NCI-H146 treated with DMSO at 0.1 percent for 48 hours (cell line): ENCODE data around the gene UBE2E3.
"Not testable (repeated sequence)": the region's sequence is repeated elsewhere in the genome, so short reads cannot be mapped to it uniquely, and the experiment has no call there.

ENCODE experiments used
- DNase-seq: peaks from one replicate; lab custom pipeline; 2025; ENCODE audit not compliant: unreplicated experiment; lab: John Stamatoyannopoulos, UW

Gene UBE2E3

DNA sequence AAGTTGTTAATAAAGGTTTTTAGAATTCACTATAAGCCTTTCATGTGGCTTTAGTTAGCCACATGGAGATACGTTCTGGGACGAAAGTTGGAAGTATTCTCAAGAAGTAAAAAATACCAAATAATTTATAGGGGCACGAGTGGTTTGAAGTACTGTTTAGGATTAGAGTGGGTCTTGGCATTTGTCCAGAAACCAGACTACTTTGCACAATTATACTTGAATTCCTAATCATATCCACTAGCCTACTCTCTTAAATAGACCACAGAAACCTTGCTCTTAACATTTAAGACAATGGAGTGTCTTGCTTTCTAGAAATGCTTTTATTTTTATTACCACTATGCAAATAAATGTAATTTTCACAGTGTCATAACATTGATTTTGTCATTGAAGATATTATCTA, 44.6 kb downstream of the UBE2E3 start:
- DNase-seq = no peak

DNA sequence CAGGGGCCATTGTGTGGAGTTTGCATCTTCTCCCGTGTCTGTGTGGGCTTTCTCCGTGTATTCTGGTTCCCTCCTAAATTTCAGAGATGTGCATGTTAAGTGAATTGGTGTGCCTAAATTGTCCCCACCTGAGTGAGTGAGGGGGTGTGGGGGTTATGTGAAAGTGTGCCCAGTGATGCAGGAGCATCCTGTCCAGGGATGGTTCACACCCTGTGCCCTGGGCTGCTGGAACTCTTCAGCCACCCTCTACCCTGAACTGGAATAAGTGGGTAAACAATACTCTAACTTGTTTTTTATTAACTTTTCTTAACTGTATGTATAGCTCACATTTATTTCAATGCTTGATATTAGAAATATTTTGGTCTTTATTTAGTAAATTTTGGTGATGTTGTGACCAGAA, 56.0 kb downstream of the UBE2E3 start:
- DNase-seq = no peak

- DNase-seq = no peak
Measured at GRCh38 chr2:181036848-181037603, 56.6 kb downstream of the UBE2E3 start.

- no peak for DNase-seq
Measured at GRCh38 chr2:181037922-181038321, 57.5 kb downstream of the UBE2E3 start.

DNA sequence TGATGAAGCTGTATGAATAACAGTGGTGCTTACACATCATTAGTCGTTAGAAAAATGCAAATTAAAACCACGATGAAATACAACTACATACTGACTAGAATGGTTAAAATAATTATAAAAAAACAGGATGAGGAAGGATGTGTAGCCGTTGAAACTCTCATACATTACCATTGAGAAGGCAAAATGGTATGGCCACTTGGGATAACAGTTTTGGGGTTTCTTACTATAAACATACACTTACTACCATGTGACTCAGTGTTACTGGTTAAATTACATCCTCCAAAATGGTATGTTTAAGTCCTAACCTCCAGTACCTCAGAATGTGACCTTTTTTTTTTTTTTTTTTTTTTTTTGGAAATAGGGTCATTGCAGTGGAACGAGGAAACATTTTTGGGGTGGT, 58.4 kb downstream of the UBE2E3 start:
- DNase-seq = no peak

- not testable (repeated sequence) for DNase-seq
Measured at GRCh38 chr2:181040839-181041238, 60.4 kb downstream of the UBE2E3 start.

- DNase-seq = no peak
Measured at GRCh38 chr2:181041661-181042060, 61.3 kb downstream of the UBE2E3 start.

- no peak for DNase-seq
Measured at GRCh38 chr2:181042706-181043105, 62.3 kb downstream of the UBE2E3 start.

GRCh38 chr2:181046833-181047232, 66.4 kb downstream of the UBE2E3 start:
- no peak for DNase-seq

GRCh38 chr2:181047829-181048228, 67.4 kb downstream of the UBE2E3 start:
- DNase-seq = no peak

DNA sequence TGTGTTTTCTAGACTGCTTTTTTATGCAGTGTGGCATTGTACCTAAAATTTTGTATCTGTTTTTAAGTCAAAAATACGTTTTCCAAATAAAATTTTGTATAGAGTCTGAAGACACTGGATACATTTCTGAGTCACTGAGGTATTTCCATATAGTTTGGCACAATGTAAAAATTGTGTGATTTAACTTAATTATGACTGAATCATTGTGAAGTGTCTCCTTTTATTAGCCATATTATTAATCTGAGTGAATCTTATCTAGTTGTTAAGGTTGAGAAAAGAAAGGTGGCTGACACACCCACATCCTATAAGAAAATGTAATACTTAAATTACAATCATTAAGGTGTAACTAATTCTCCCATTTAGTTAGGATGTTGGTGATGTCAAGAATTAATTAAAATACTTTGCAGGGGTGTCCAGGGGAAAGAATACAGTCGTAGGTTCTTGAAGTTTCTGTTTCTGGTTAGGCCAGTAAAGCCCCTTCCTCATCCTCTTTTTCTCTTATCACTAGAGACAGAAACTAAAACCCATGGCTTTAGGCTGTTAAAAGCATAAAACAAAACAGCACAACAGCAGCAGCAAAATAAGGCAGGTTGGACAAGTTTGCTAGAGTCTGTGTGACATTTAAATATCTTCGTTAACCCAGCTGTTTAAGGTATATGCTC, 71.6 kb downstream of the UBE2E3 start:
- no peak for DNase-seq

- DNase-seq = no peak
Measured at GRCh38 chr2:181052523-181052891, 72.1 kb downstream of the UBE2E3 start.

- no peak for DNase-seq
Measured at GRCh38 chr2:181054256-181054655, 73.9 kb downstream of the UBE2E3 start.

DNA sequence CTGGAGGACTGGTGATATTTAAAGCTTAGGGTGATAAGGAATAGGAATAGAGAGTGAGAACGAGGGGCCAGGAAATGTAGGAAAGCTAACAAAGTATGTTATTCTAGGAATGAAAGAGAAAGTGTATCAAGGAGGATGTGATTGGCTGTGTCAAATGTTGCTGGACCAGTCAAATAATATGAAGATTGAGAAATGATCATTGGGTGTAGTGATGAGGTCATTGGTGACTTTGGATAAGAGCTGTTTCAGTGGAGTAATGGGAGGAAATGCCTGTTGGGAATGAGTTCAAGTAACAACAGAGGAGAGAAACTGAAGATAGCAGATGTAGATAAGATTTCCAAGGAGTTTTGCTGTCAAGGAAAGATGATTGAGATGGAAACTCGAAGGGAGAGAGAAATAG, 74.4 kb downstream of the UBE2E3 start:
- DNase-seq = no peak

DNA sequence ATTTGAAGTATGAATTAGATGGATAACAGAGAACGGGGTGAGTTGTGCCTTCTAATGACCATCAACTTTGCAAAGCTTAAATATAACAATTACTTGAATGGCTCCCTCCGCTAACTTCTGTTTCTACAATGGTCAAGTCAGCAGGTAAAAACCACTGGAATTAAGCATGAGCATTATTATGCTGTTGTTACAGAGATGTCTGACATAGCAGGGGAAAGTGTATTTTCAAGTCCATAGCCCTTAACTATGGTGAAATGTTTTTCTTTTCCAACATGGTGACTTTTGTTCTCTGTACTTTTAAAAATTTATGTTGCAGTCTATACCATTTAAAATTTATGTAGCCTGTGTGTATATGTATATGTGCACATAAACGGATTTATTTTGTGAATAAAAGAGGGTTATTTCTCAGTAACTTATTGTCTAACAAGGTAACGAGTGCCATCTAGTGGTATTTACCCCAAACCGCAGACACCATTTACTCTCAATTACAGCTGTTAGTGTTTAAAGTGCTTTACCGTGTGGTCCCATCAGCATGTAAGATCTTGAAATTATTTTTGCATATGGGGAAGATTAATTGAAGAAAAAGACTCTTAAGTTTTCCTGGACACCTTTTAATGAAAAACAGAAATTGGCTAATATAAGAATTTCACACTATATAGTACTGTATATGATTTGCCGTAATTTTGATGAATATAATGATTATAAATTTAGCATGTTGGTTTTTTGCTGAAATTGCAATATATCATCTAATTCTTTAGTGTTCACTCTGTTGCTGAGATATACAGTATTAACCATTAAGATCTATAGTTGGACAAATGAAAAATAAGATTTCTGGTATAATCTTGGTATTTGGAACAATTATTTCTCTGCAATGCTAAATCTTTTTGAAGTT, 78.2 kb downstream of the UBE2E3 start:
- no peak for DNase-seq

DNA sequence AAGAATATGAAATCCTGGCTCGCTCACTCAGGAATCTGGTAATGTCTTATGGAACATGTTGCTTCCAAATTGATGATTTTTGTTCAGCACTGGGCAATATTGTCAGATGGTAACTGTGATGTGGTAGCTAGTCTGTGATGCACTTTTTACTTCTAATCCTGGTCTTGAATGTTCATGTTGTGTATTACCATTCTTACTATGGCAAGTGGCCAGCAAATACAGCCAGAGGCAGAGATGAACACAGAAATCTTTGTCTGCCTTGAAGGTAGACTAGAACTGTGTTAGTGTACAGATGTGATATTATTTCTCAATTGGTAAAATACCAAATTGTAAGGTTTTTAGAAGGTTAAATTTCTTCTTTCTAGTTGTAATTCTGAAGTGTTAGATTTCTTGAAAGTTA, 83.3 kb downstream of the UBE2E3 start:
- DNase-seq = no peak

- DNase-seq = no peak
Measured at GRCh38 chr2:181065458-181065857, 85.1 kb downstream of the UBE2E3 start.

GRCh38 chr2:181066333-181066732, 85.9 kb downstream of the UBE2E3 start:
- no peak for DNase-seq

GRCh38 chr2:181070119-181070835, 89.9 kb downstream of the UBE2E3 start:
- DNase-seq = no peak

GRCh38 chr2:181070836-181071200, 90.4 kb downstream of the UBE2E3 start:
- DNase-seq = no peak
